NCI-H2227 (cell line): ENCODE results near the gene TNFAIP8.

Experiments
- DNase-seq: peaks from one replicate; lab custom pipeline; 2025; ENCODE audit not compliant: unreplicated experiment; lab: John Stamatoyannopoulos, UW

Gene TNFAIP8

DNA sequence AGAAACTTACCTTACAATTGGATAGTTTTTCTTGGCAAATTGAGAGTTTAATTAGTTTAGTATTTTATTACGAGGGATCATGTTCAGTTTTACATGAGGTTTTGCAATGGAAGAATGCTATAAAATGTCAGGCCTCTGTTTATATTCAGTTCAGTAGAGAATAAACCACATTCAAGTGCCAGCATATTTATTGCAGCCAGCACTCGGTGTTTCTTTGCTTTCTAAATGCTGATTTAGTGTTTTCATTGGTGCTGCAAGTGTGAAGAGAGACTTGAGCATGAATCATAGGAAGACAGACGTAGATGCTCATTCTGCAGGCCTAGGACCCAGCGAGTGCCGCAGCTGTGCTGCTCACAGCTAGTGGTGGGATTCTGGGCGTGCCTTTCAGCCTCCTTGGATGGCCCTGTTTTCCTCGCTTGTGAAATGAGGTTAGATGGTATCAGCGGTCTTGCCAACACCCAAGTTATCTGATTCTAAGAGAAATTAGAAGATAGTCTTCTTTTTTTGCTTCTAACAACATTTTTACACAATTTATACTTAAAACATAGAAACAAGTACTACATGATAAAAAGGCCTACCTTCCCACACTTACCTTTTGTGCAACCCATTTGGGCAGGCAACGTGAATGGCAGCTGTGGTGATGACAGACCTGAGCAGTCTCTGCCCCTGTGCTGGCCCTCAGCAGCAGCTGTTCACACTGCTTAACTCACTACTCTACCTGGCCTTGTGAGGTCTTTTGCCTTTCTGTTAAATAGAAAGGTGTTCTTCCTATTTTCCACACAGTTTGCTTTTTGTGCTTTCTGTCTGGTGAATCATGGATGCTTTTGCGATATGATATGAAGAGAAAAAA is 26.8 kb upstream of the TNFAIP8 start:
- DNase-seq: no peak

DNA sequence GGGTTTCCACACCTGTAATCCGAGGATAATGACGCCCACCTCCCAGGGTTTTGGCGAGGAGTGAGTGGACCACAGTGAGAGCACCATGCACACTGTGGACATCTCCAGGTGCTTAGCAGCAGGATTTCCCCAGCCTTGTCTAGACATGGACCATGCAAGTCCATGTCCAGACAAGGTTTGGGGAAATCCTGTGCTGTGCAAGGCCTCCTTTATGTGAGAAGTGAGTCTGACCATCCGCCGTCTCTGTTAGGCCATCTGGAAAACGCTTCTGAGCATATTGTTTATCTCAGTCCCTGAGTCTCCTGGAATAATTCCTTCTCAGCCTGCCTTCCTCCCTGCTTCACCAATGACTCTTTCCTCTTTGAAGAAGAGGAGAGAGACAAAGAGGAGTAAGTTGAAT is 26.2 kb upstream of the TNFAIP8 start:
- DNase-seq: no peak

DNA sequence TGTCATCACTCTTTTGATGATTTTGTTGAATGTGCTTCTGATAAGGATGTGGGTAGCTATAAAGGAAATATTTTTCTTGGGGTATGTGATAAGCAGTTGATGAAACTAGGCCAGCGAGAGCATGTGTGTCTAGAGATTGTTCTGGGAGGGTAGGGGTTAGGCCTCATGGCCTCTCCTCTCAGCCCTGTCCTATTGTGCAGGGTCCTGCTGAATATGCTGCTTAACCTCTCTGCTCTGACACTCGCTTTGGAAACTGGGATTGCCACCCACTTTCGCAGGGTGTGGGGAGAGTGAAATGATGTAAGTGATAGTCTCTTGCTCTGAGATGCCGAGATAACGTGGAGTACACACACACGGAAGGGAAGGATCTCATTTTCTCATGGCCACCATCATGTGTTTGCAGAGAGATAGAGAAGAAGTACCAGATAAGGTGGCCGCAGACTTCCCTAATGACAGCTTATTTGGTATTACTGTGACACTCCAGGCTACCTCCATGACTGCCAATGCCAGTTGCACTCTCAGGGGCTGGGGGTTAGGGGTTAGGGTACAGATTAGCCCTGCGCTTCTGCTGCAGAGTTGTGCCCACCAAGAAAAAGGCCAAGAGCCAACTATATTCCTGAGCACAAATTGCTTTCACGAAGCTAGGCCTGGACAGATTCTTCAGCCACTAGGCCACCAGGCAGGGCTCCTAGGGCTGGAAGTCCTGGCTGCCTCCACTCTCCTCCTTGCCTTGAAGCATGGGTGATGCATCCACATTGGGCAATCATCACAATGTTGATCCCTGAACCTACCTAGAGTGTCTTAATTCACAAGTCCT is 25.2 kb upstream of the TNFAIP8 start:
- DNase-seq: no peak

DNA sequence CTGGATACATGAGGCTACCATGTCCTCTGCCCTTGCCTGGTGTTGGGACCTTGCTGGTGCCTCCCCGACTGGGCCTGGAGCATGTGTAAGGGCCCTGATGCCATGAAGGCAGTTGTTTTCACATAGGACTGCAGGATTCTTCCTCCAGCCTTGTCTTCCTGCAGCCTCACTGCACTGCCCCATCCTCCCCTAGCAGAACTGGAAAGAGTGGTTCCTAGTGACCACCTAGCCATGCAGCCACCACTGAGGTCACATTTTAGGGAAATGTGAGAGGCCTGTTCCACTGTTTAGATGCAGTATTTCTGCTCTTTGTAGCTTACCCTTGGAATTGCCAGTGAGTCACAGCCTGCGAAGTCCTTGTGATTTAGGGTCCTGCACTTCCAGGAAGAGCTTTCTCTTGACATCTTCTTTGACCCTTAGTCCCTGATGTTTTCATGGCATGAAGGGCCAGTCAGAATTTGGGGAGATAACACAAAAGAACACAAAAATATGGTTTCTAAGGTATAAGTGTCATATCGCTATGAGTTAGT is 24.2 kb upstream of the TNFAIP8 start:
- no peak for DNase-seq

DNA sequence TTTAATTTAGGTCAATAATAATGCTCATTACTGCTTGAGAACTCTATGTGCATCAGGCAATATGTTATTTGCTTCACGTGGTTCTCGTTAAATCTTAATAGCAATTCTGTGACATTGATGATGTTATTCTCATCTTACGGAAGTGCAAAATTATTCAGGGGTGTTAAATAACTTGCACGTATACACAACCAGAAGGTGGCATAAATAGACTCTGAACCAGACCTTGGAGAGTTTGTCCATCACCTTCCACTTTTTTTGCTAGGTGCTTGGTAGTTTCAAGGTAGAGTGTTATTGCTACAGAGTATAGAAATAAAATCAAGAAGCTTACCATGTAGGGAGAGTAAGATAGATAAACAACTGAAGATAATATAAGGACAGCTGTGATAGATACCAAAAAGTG is 23.6 kb upstream of the TNFAIP8 start:
- no peak for DNase-seq

DNA sequence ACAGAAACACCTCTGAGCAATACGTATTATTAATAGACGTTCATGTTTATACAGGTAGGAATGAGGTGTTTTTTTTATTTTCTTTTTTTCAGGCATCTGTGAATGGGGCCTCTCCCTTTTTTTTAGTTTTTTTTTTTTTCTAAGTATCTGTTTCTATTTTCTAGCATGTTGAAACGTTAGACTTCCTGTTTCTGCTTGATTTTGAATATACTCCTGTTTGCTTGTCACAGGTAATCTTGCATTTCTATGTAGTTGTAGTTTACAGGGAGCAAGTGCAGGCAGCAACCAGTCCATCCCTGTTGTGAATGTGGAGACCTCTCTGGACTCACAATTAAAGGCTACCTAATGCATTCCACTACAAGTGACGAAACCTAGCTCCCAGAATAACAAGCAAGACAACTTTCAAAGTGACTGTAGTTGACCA is 22.8 kb upstream of the TNFAIP8 start:
- DNase-seq: no peak

DNA sequence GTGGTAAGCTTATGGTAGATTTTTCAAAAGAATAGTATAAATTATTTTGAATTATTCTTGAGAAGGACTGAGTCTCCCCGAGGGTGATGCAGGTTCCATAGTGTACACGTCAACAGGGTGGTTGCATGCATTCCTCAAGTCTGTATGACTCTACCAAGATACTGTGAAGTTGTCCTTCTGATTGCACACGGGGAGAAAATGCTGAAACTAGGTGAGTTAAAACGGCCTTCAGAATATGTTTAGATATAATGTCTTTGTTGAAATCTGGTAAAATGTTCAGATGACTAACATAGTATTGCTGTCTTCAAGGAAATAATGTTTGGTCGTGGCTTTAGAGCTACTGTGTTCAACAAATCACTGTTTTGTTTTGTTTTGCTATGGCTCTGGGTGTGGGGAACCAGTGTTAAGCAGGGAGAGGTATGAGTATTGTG is 22.4 kb upstream of the TNFAIP8 start:
- DNase-seq: no peak

DNA sequence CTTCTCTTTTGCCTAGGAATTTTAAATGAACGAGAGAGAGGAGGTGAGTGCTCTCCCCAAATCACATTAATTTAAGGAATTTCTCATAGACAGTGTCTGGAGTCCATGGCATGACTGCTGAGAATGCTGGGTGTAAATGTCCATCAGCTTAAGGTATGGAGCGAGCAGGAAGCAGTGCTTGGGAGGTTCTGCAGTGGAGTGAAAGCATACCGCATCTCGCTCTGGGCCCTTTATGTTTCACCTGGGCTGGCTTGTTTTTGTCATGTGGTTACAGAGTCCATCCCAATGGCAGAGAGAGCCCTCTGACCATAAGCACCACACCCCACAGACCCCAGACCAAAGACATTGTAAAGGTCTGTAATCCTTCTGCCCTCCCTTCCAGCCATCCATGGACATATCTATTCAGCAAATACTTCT is 20.6 kb upstream of the TNFAIP8 start:
- no peak for DNase-seq

DNA sequence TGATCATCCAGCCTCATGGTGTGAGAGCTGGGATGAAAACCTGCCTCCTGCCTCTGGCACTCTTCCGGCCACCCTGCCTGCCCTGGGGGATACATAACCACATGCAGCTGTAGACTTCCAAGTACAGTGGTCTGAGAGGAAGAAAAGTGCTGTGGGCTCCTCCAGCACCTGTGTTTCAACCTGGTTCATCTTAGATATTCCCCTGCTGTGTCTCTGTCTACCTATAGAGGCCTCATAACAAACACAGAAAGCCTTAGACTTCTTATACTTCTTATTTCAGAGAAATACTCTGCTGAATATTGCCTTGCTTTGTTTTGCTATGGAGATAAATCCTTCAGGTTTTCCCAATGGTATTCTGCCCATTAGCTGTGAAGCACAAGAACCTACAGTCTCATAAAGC is 19.6 kb upstream of the TNFAIP8 start:
- no peak for DNase-seq

DNA sequence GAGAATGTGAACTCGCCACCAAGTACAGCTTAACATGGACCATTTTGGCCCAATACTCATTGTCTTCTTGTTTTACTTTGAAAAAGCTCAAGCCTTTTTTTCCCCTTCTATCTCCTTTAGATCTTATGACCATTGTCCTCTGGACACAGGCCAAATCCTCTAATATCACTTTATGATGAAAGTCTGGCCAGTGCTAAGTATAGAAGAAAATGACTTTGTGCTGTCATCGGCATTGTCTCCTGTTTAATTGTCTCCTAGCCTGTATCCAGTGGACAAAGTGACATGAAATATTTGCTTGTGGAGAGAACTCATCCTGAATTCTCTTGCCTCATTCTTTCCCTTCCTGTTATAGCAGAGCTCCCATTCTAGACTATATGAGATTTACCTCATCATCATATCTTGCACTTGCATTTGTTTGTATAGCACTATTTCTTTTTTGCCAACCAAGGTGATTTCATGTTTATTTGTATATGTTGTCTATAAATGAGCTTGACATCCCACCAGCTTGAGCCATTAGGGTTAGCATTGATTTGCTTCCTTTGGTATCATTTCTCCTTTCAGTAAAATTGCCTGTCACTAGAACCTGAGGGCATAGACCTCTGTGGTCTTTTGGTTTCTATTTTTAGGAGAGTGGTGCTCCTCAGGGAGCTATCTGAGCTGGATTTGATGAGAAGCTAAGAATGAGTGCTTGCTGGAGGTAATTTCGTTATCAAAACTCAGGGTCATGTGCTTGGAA is 18.8 kb upstream of the TNFAIP8 start:
- no peak for DNase-seq

DNA sequence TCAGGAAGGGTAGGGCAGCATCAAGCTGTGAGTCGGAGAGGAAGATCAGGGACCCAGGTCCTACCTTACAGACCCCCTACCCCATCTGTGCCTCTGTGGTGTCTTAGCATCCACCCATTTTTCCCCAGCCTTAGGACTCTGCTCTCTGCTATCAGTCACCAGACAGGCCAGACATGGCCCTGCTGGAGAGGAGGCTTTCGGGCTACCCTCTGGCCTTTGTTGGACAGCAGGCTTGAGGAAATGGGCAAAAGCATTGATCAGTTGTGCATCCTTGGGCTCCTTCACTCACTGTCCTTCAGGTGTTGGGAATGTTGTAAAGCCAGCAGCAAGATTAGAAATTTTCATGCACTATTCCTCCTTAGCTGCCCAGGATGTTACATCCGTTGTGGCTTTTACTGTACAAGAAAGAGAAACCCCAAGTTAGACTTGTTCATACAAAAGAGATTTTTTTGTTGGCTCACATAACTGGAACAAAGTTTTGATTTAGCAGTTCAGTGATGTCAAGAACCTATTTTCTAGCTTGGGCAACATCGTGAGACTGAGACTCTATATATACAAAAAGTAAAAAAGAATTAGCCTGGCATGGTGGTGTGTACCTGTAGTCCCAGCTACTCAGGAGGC is 17.4 kb upstream of the TNFAIP8 start:
- no peak for DNase-seq

DNA sequence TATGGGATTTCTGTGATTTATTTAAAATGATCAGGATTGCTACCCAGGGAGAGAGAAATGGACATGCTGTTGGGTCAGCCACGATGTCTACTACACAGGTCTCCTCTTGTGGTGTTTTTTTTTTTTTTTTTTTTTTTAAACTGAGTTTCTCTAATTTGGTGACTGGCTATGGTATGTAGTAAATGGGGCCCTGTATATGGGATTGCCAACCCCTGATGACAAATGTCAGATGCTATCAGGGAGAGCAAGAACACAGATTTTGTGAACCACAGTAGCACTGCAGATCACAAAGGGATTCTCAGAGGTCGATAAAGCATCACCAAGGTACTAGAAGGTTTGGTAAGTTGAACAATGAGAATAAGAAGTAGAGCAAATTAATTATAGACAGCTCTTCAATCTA is 16.5 kb upstream of the TNFAIP8 start:
- DNase-seq: no peak

DNA sequence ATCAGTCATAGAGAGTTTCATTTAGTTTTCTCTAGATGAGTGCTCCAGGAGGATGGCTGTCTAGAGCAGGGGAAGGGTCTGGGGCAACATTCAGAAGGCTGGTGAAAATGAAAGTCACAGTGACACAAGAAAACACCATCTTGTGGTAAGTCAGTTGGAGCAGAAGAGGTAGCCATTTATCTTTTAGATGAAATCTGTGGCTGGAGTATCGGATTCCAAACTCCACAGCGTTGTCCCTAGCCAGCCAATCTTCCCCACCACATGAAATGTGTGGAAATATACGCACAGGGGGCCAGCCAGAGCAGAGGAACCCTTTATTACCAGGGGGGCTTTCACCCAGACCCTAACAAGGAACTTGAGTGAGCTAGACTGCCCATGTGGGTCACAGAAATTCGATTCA is 15.9 kb upstream of the TNFAIP8 start:
- no peak for DNase-seq

DNA sequence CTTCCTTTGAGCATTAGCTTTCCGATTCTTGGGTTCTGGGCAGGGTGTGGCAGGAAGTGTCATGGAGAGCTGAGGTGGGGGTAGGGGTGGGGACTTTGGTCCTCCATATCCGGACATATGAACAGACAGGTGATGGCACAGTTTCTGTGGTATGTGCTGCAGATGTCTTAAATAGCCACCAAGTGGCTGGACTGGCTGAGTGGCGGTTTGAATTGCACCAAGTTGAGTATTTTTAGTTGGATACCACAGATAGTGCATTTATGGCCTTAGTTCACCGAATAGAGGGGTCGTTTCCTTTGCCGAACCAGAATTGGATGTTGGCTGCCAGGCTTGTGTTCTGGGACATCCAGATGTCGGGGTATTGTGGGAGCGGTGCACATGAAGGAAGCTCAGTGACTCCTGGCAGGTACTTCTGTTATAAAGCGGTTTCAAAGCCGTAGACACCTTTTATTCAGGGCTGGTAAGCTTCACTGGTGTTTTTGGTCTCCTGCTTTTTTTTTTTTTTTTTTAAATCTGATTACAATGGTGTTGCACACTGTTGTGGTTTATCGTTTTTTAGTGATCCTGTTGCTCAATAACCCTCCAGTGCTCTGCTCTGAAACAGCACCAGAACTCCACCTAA is 15.1 kb upstream of the TNFAIP8 start:
- DNase-seq: no peak

DNA sequence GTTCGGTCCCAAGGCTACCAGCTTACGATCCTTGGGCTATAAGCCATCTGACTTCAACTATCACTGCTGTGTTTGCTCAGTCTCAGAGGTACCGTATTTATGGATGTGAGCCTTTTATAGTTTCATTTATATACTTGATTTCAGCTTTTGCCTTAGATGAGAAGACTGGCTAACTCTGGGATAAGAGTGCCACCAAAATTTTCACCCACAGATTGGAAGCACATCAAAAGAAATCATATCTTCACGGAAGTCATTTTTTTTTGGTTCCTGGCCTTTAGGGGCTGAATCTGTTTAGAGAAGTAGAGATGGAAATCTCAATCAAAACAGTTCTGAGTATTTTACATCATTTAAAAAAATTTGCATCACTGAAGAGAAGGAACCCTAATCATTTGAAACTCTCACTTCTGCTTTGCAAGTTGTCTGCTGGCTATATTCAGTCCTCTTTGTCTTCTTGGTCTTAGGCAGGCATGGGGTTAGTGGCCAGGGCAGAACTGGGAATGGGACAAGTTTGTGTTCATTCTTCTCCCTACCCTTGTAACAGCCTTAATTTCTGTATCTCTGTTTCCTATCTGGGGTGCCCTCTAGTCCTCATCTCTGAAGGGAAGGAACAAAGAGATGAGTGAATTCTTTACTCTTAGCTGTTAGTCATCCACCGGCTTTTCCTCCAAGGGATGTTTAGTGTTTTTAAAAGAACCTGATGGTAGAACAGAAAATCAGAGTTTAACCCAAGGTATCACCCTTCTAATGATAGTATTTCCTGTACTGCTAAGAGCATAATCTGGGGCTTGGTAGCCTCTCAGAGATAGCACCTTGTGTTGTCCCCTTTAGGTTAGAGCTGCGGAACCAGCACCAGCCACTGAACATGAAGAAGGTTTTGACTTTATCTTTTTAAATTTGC is 14.1 kb upstream of the TNFAIP8 start:
- DNase-seq: no peak

DNA sequence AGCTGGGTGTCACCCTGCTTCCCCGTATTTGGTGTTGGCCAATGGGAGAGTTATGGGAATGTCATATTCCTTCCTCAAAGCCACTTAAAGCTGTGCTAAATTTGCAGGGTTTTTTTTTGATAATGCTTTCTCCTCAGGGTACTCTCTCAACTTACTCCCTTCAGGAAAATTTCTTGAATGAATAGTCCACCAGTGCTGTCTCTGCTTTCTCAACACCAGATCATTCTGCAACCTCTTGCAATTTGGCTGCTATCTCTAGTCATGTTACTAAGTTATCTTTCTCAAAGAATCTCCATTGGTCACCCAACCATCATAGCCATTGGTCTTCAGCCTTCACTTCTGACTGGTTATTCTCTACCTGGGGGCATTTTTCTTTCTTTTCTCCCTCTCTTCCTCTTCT is 13.4 kb upstream of the TNFAIP8 start:
- no peak for DNase-seq

DNA sequence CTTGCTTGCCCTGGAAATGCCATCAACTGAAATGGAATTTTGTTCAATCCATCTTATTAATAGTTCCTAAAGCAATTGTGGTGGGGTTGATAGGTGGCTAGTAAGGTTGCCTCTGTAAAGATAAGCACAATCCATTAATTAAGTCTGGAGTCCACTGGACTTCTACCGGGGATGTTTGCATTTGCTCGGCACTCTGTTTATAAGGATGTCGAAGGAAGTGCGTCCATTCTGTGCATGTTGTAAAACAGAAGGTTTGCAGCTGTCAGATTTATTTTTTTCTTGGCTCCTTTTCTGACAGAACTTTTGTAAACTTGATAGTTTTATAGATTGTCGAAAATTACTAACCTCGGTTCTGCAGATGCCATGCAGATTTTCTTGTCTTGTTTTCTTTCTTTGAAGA is 12.8 kb upstream of the TNFAIP8 start:
- no peak for DNase-seq

DNA sequence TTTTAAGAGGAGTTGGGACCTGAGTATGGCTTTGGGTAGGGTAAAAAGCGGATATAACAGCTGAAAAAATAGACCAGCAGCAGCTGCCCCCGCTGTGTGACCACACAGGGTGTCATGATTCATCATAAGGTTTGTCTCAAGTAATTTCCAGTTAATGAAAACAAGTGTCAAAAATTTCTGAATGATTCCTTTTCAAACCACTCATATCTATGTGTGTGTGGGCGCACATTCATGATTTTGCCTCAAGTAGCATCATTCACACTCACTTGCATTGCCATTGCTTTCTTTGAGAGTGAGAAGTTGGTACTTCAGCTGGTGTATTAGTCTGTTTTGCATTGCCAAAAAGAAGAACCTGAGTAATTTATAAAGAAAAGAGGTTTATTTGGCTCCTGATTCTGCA is 12.1 kb upstream of the TNFAIP8 start:
- no peak for DNase-seq

DNA sequence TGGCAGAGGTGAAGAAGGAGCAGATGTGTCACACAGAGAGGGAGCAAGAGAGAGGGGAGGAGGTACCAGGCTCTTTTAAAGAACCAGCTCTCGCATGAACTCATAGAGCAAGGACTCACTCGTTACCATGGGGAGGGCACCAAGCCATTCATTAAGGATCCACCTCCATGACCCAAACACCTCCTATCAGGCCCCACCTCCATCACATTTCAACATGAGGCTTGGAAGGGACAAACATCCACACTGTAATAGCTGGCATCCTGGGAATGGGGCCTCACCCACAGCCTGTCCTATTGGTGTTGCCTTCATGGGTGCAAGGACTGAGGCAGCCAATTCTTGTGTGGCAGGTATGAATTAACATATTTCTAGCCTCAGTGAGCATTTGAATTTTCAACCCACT is 11.6 kb upstream of the TNFAIP8 start:
- no peak for DNase-seq
